Lung (tissue), 12 donors: ENCODE data around the gene PTBP2. TPM values are rescaled to one million over a fixed set of nuclear protein-coding genes. Genes with fewer than 3 reads are reported as not detected.

ENCODE experiments used
- ATAC-seq: fragments of 200-7000 bp; cut with Tn5 transposase; one replicate; pipeline ENCODE4 v1.9.1; 2020; ENCODE audit warnings: moderate number of reproducible peaks; ENCODE audit not compliant: insufficient read depth, low FRiP score
- DNase-seq, 3 donors: peaks; one replicate each; pipeline ENCODE4 v3.0.0-alpha.2; 2013 to 2017
- H3K27ac ChIP-seq, 2 donors: one replicate each; pipeline ENCODE4 v1.5.1; 2013; ENCODE audit warnings: mild to moderate bottlenecking in 2 of 2, moderate library complexity in 2 of 2, control low read depth in 1 of 2, inconsistent platforms in 1 of 2, low read depth in 1 of 2, low read length in 1 of 2
- H3K27me3 ChIP-seq, 3 donors: one replicate each; pipeline ENCODE4 v1.5.1; 2013; ENCODE audit warnings: low read length in 2 of 3; ENCODE audit not compliant: control insufficient read depth in 3 of 3, insufficient read depth in 3 of 3
- H3K36me3 ChIP-seq, 4 donors: one replicate each; pipeline ENCODE4 v1.5.1; 2013; ENCODE audit warnings: low read length in 4 of 4, mild to moderate bottlenecking in 1 of 4, moderate library complexity in 1 of 4; ENCODE audit not compliant: control insufficient read depth in 4 of 4, insufficient read depth in 4 of 4
- H3K4me1 ChIP-seq, 5 donors: one replicate each; pipeline ENCODE4 v1.5.1; 2013; ENCODE audit warnings: low read length in 5 of 5, mild to moderate bottlenecking in 2 of 5, moderate library complexity in 1 of 5; ENCODE audit not compliant: control insufficient read depth in 5 of 5, insufficient read depth in 5 of 5
- H3K4me3 ChIP-seq: one replicate; pipeline ENCODE4 v1.5.1; 2013; ENCODE audit warnings: mild to moderate bottlenecking, control low read depth, moderate library complexity
- H3K9ac ChIP-seq, 2 donors: one replicate each; pipeline ENCODE4 v1.5.1; 2013; ENCODE audit warnings: low read length in 2 of 2, control low read depth in 1 of 2; ENCODE audit not compliant: insufficient read depth in 1 of 2
- H3K9me3 ChIP-seq, 4 donors: one replicate each; pipeline ENCODE4 v1.5.1; 2013; ENCODE audit warnings: low read length in 3 of 4, mild to moderate bottlenecking in 1 of 4, moderate library complexity in 1 of 4; ENCODE audit not compliant: control insufficient read depth in 4 of 4, insufficient read depth in 3 of 4
- WGBS, 2 donors: extraction: QIAGEN DNeasy Blood & Tissue Kit; methylation state at CpG; one replicate each; pipeline ENCODE4 v1.1.7; 2013; 5-methylcytosine and 5-hydroxymethylcytosine counted together
- polyA plus RNA-seq, 2 donors: library from polyadenylated mRNA; stranded (reverse); fragments of 200-250 nt; gene quantifications; one replicate each; pipeline ENCODE4 v1.2.1, GENCODE V29; 2013
- total RNA-seq, 2 donors: library from RNA; depleted of rRNA in 1 of 2; stranded (reverse); fragments of >200 nt in 1 of 2; gene quantifications; one replicate each; pipeline ENCODE4 v1.2.1, GENCODE V29; 2014 to 2021
- TF ChIP-seq, protein P1 (sequence below): IDR thresholded peaks from 2 replicates; pipeline ENCODE4 v1.5.1; 2012; ENCODE audit warnings: mild to moderate bottlenecking; ENCODE audit errors: control extremely low read depth, extremely low read depth
- donor health status: control.
- donor health status: control.
- donor health status: Bipolar disorder and iron deficiency.
- donor health status: healthy.
- donor health status: DM: yes; HTN: yes; CAD: no.

Gene PTBP2
- total and polyA plus RNA-seq, 4 donors = 5.7 to 79.7 (median 14.6) TPM

DNA sequence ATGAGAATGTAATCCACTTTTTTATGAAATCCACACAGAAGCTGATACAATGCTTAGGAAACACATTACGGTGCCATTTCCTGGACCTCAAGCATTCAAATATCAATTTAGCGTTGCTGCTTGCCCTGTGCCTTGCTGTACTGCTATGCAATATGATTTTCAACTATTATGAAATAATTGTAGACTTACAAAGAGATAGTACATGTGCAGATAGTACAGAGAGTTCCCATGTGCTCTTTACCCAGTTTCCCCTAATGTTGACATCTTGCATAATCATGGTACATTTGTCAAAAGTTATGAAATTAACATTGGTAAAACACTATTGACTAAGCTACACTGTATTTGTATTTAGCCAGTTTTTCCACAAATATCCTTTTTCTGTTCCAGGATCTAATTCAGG lies 37.7 kb upstream of the PTBP2 start:
- H3K9ac ChIP-seq = no peak overlapping the region
- WGBS, 2 donors = 35 to 57% methylated on average over 2 of the region's 2 CpGs
- H3K4me1 ChIP-seq = peaks cover 0 to 3% (median 0%) of the 10 kb centered on the region in 5 donors
- H3K4me3 ChIP-seq = no peak overlapping the region
- no peak overlapping the region for H3K27ac ChIP-seq
- H3K27me3 ChIP-seq = no peaks in the 10 kb centered on the region
- ATAC-seq (no peak), DNase-seq (no peak)
- H3K36me3 ChIP-seq = no peaks in the 10 kb centered on the region
- no peaks in the 10 kb centered on the region for H3K9me3 ChIP-seq
- TF ChIP-seq, protein P1, sequence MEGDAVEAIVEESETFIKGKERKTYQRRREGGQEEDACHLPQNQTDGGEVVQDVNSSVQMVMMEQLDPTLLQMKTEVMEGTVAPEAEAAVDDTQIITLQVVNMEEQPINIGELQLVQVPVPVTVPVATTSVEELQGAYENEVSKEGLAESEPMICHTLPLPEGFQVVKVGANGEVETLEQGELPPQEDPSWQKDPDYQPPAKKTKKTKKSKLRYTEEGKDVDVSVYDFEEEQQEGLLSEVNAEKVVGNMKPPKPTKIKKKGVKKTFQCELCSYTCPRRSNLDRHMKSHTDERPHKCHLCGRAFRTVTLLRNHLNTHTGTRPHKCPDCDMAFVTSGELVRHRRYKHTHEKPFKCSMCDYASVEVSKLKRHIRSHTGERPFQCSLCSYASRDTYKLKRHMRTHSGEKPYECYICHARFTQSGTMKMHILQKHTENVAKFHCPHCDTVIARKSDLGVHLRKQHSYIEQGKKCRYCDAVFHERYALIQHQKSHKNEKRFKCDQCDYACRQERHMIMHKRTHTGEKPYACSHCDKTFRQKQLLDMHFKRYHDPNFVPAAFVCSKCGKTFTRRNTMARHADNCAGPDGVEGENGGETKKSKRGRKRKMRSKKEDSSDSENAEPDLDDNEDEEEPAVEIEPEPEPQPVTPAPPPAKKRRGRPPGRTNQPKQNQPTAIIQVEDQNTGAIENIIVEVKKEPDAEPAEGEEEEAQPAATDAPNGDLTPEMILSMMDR = no peak

DNA sequence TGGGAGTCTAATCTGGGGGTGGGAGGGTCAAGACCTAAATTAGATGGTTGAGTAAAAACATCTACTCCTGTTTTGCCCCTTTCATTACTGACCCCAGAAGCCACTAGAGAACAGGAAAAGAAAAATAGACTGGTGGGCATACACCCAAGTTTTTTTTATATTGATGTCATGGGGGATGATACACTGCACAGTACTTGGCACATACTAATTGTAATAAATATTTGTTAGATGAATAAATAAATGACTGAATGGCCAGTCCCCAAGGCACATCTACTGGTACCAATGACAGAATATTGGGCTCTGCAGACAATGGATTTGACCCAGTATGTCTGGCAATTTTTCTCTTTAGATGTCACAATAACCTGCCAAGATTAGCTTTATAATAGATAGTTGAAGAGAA lies 36.8 kb upstream of the PTBP2 start:
- Histone ChIP-seq H3K27ac (no peak overlapping the region), H3K27me3 (no peaks in the 10 kb centered on the region), H3K4me3 (no peak overlapping the region), H3K9ac (no peak overlapping the region), H3K9me3 (no peaks in the 10 kb centered on the region), H3K4me1 (peaks cover 0 to 3% (median 0%) of the 10 kb centered on the region in 5 donors), H3K36me3 (no peaks in the 10 kb centered on the region)
- TF ChIP-seq, protein P1 = no peak
- no peak for ATAC-seq
- DNase-seq = no peak

DNA sequence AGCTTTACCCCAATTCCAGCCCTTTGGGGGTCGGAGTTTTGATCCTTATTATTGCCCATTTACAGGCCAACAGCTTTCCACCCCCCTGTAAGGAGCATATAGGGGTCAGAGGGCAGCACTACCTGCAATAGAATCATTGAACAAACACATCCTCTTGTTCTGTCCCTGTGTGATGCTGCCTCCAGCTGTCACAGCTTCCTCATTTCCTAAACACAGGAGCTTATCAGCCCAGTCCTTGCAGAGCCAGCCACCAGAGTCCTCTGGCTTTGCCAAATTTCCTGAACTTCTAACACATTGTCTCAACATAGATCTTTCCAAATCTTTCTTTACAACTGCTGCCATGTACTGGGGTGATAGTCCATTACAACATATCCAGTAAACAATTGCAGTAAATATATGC lies 32.8 kb upstream of the PTBP2 start:
- DNase-seq (peak; percentile 33 to 85 (median 84)), ATAC-seq (no peak)
- peaks cover 0 to 3% (median 0%) of the 10 kb centered on the region in 5 donors for H3K4me1 ChIP-seq
- H3K36me3 ChIP-seq = no peaks in the 10 kb centered on the region
- no peak overlapping the region for H3K4me3 ChIP-seq
- no peak overlapping the region for H3K27ac ChIP-seq
- no peak overlapping the region for H3K9ac ChIP-seq
- no peaks in the 10 kb centered on the region for H3K27me3 ChIP-seq
- 59 to 85% methylated on average over 1 of the region's 1 CpG for WGBS, 2 donors
- TF ChIP-seq, protein P1 = no peak
- no peaks in the 10 kb centered on the region for H3K9me3 ChIP-seq

DNA sequence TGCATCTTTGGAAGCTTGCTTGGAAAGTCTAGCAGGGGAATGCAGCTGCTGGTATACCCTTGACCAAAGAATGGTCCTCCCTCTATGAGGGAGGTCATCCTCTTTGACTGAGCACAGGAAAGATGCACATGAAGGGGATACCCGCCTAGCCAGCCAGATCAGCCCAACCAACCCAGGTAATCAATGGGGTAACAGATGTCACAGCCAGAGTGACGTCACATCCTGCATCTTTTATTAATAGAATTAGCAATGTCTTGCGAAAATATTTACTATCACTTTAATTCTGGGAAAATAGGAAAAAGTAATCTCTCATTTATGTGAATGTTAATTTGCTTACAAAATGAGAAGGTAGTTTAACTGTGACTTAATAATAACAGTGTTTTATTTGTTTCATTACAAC lies 25.6 kb upstream of the PTBP2 start:
- ATAC-seq = no peak
- TF ChIP-seq, protein P1 = no peak

More for the DNA sequence above, 25.6 kb upstream of the PTBP2 start:
- Histone ChIP-seq H3K9me3 (peaks cover 0 to 3% (median 0%) of the 10 kb centered on the region in 4 donors), H3K4me3 (no peak overlapping the region), H3K4me1 (no peaks in the 10 kb centered on the region), H3K9ac (no peak overlapping the region), H3K36me3 (no peaks in the 10 kb centered on the region), H3K27ac (no peak overlapping the region), H3K27me3 (no peaks in the 10 kb centered on the region)
- DNase-seq = no peak
- 82 to 91% methylated on average over 3 of the region's 3 CpGs for WGBS, 2 donors
